DMS79 (cell line): ENCODE results near the gene ZIC4.

Source experiments
- DNase-seq: peaks from one replicate; lab custom pipeline; 2025; lab: John Stamatoyannopoulos, UW

The ZIC4 gene

GRCh38 chr3:147390589-147391569 lies 15.5 kb downstream of the ZIC4 start:
- DNase-seq: no peak

- DNase-seq: no peak
Measured at GRCh38 chr3:147389717-147390116, 16.6 kb downstream of the ZIC4 start.

- no peak for DNase-seq
Measured at GRCh38 chr3:147388700-147389580, 17.4 kb downstream of the ZIC4 start.

GRCh38 chr3:147387885-147388699 lies 18.3 kb downstream of the ZIC4 start:
- no peak for DNase-seq

GRCh38 chr3:147387291-147387884 lies 19.0 kb downstream of the ZIC4 start:
- no peak for DNase-seq

GRCh38 chr3:147385059-147386012 lies 21.0 kb downstream of the ZIC4 start:
- no peak for DNase-seq

- DNase-seq: no peak
Measured at GRCh38 chr3:147384210-147385058, 21.9 kb downstream of the ZIC4 start.

GRCh38 chr3:147383617-147384016 lies 22.7 kb downstream of the ZIC4 start:
- no peak for DNase-seq

GRCh38 chr3:147381596-147381995 lies 24.7 kb downstream of the ZIC4 start:
- DNase-seq: no peak

GRCh38 chr3:147380977-147381376 lies 25.4 kb downstream of the ZIC4 start:
- no peak for DNase-seq

- no peak for DNase-seq
Measured at GRCh38 chr3:147380387-147380951, 25.9 kb downstream of the ZIC4 start.

GRCh38 chr3:147379651-147380050 lies 26.7 kb downstream of the ZIC4 start:
- no peak for DNase-seq

GRCh38 chr3:147377412-147378367 lies 28.7 kb downstream of the ZIC4 start:
- DNase-seq: no peak

GRCh38 chr3:147373301-147373700 lies 33.0 kb downstream of the ZIC4 start:
- DNase-seq: no peak

GRCh38 chr3:147372525-147373027 lies 33.8 kb downstream of the ZIC4 start:
- no peak for DNase-seq

- no peak for DNase-seq
Measured at GRCh38 chr3:147371771-147372340, 34.5 kb downstream of the ZIC4 start.

- no peak for DNase-seq
Measured at GRCh38 chr3:147371140-147371539, 35.2 kb downstream of the ZIC4 start.
